ENCODE data around the gene ZNF48.

Gene ZNF48

GRCh38 chr16:30361180-30361579 lies 34.0 kb upstream of the ZNF48 start:
- Histone ChIP-seq H3K9me3 (no peaks in the 10 kb centered on the region), H3K4me3 (ENCODE audit: low read depth in 1 of 2, low read length in 1 of 2) (no peak overlapping the region), H3K27me3 (no peaks in the 10 kb centered on the region), H3K4me1 (ENCODE audit: control insufficient read depth in 1 of 2, insufficient read depth in 1 of 2, low read depth in 1 of 2, low read length in 1 of 2) (peaks cover 7 to 9% of the 10 kb centered on the region in 2 experiments), H3K36me3 (peaks cover 94% of the 10 kb centered on the region), H3K27ac (no peak overlapping the region)
- TF ChIP-seq CTCF (IDR thresholded peaks at IDR 0.05) = no peak

- H3K4me1 ChIP-seq (ENCODE audit: control insufficient read depth in 1 of 2, insufficient read depth in 1 of 2, low read depth in 1 of 2, low read length in 1 of 2) = peaks cover 27 to 31% of the 10 kb centered on the region in 2 experiments
- no peak for TF ChIP-seq CTCF (IDR thresholded peaks at IDR 0.05)
- H3K27ac ChIP-seq = no peak overlapping the region
- H3K27me3 ChIP-seq = no peaks in the 10 kb centered on the region
- H3K4me3 ChIP-seq (ENCODE audit: low read depth in 1 of 2, low read length in 1 of 2) = no peak overlapping the region
- H3K36me3 ChIP-seq = peaks cover 64% of the 10 kb centered on the region
- H3K9me3 ChIP-seq = no peaks in the 10 kb centered on the region
Observed at GRCh38 chr16:30365200-30365599, 30.0 kb upstream of the ZNF48 start.

- H3K36me3 ChIP-seq = peaks cover 52% of the 10 kb centered on the region
- H3K27me3 ChIP-seq = no peaks in the 10 kb centered on the region
- peak overlapping the region; percentile 23 for H3K27ac ChIP-seq
- peaks cover 33 to 37% of the 10 kb centered on the region in 2 experiments for H3K4me1 ChIP-seq (ENCODE audit: control insufficient read depth in 1 of 2, insufficient read depth in 1 of 2, low read depth in 1 of 2, low read length in 1 of 2)
- H3K4me3 ChIP-seq (ENCODE audit: low read depth in 1 of 2, low read length in 1 of 2) = no peak overlapping the region
- H3K9me3 ChIP-seq = no peaks in the 10 kb centered on the region
- no peak for TF ChIP-seq CTCF (IDR thresholded peaks at IDR 0.05)
Observed at GRCh38 chr16:30366511-30366910, 28.7 kb upstream of the ZNF48 start.

- no peaks in the 10 kb centered on the region for H3K9me3 ChIP-seq
- H3K27me3 ChIP-seq = no peaks in the 10 kb centered on the region
- TF ChIP-seq CTCF (IDR thresholded peaks at IDR 0.05) = no peak
- peak overlapping the region; percentile 81 to 96 for H3K4me3 ChIP-seq (ENCODE audit: low read depth in 1 of 2, low read length in 1 of 2)
- H3K36me3 ChIP-seq = peaks cover 42% of the 10 kb centered on the region
- peak overlapping the region; percentile 89 for H3K27ac ChIP-seq
- peaks cover 34 to 39% of the 10 kb centered on the region in 2 experiments for H3K4me1 ChIP-seq (ENCODE audit: control insufficient read depth in 1 of 2, insufficient read depth in 1 of 2, low read depth in 1 of 2, low read length in 1 of 2)
Observed at GRCh38 chr16:30367349-30368009, 27.7 kb upstream of the ZNF48 start.

GRCh38 chr16:30368122-30368791 lies 27.0 kb upstream of the ZNF48 start:
- peak overlapping the region; percentile 89 for H3K27ac ChIP-seq
- peaks cover 34 to 39% of the 10 kb centered on the region in 2 experiments for H3K4me1 ChIP-seq (ENCODE audit: control insufficient read depth in 1 of 2, insufficient read depth in 1 of 2, low read depth in 1 of 2, low read length in 1 of 2)
- no peak for TF ChIP-seq CTCF (IDR thresholded peaks at IDR 0.05)
- no peaks in the 10 kb centered on the region for H3K9me3 ChIP-seq
- peak overlapping the region; percentile 81 to 96 for H3K4me3 ChIP-seq (ENCODE audit: low read depth in 1 of 2, low read length in 1 of 2)
- H3K36me3 ChIP-seq = peaks cover 34% of the 10 kb centered on the region
- no peaks in the 10 kb centered on the region for H3K27me3 ChIP-seq

Data from neutrophil (primary cell).